Right hindlimb (tissue), 1 donor: ENCODE measurements around the gene CDC42SE1.
"Not testable (repeated sequence)": the region's sequence is repeated elsewhere in the genome, so short reads cannot be mapped to it uniquely, and the experiment has no call there.

ENCODE experiments used
- DNase-seq: peaks from one replicate; pipeline ENCODE4 v3.0.0-alpha.2; 2018

CDC42SE1 gene, protein sequence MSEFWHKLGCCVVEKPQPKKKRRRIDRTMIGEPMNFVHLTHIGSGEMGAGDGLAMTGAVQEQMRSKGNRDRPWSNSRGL

DNA sequence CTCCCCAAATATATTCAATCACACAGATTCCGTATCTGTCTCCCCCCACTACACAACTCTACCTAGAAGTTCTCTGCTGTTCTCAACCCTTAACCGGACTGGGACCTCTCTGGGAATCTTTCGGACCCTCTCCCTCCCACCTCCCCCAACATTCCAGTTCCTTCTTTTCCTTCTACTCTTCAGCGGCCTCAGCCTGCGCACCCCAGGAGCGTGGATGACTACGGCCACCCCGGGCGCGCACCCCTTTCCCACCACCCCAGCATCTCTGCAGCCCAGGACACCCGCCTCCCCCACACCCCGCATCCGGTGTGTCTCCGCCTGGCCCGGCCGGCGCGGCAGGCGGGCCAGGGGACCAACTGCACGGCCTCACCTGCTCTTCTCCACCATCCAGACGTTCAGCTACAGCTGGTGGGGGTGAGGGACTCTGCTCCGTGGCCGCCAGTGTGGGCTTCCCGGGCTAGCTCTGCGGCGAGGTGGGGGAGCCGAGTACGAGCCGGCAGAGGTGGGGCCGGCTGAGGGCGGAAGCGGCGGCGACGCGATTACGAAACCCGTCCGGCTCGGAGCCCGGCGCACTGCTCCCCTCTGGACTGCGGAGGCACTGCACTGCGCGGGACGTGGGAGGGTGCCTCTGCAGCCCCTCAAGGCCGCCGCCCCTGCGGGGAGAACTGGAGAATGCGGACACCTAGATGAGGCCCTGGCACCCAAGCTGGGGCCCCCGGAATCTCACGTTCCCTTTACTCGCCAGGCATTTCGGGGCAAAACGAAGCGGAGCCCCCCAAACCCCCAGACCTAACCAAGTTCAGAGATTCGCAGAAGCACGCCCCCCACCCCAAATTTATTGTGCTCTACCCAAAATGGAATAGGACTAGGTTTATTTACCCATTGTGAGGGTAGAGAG lies at the start of gene CDC42SE1:
Gene CDC42SE1 (minus strand): TSS at position 514 of the 898 bp plus-strand sequence. CDS start 3,892 bp downstream, outside the sequence.
- peak; percentile 92 for DNase-seq

DNA sequence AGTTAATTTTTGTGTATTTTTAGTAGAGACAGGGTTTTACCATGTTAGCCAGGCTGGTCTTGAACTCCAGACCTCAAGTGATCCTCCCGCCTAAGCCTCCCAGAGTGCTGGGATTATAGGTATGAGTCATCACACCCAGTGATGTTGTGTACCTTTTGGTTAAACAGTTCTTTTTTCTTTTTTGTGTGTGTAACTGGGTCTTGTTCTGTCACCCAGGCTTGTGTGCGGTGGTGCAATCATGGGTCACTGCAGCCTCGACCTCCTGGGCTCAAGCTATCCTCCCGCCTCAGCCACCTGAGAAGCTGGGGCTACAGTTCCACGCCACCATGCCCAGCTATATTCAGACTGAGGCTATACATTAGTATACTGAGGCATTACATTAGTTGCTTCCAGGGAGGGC lies 48.9 kb upstream of the CDC42SE1 start:
- no peak for DNase-seq

DNA sequence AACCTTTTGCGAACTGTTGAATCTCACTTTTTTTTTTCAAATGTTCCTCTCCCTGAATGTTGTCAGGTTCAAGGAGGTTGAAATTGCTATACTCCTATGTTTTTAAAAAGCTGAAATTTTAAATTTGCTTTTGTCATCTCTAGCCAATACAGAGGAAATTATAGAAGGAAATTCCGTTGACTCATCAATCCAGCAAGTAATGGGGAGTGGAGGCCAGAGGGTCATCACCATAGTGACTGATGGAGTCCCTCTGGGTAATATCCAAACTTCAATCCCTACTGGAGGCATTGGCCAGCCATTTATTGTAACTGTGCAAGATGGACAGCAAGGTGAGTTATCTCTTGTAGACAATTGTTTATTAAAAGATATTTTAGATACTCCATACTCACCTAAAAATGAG lies 47.5 kb upstream of the CDC42SE1 start:
- no peak for DNase-seq

DNA sequence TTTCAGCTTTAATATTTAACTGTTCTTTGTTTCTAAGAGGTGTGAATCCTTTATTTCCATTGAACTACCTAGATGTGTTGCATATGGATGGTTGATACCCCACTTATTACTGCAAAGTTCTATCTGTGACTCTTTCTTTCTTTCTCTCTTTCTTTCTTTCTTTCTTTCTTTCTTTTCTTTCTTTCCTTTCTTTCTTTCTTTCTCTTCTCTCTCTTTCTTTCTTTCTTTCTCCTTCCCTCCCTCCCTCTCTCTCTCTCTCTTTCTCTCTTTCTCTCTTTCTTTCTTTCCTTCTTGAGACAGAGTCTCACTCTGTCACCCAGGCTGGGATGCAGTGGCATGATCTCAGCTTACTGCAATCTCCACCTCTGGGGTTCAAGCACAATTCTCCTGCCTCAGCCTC lies 45.2 kb upstream of the CDC42SE1 start:
- no peak for DNase-seq

DNA sequence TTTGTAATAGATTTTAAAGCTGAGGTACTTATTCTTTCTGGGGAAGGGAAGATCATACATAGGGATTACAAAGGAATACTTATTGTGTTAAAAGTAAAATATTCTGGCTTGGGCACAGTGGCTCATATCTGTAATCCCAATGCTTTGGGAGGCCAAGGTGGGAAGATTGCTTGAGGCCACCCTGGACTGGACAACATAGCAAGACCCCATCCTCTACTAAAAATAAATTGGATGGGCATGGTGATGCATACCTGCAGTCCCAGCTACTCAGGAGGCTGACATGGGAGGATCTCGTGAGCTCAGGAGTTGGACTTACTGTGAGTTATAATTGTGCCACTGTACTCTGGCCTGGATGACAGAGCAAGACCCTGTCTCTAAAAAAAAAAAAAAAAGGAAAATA lies 38.7 kb upstream of the CDC42SE1 start:
- DNase-seq: no peak

DNA sequence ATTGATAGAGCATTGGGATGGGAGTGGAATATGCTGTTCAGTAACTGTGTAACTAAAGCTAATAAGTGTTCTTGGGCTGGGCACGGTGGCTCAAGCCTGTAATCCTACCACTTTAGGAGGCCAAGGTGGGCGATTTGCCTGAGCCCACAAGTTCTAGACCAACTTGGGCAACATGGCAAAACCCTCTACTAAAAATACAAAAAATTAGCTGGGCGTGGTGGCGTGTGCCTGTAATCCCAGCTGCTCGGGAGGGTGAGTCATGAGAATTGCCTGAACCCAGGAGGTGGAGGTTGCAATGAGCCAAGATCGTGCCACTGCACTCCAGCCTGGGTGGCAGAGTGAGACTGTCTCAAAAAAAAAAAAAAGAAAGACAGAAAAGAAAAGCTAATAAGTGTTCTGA lies 38.0 kb upstream of the CDC42SE1 start:
- DNase-seq: not testable (repeated sequence)

DNA sequence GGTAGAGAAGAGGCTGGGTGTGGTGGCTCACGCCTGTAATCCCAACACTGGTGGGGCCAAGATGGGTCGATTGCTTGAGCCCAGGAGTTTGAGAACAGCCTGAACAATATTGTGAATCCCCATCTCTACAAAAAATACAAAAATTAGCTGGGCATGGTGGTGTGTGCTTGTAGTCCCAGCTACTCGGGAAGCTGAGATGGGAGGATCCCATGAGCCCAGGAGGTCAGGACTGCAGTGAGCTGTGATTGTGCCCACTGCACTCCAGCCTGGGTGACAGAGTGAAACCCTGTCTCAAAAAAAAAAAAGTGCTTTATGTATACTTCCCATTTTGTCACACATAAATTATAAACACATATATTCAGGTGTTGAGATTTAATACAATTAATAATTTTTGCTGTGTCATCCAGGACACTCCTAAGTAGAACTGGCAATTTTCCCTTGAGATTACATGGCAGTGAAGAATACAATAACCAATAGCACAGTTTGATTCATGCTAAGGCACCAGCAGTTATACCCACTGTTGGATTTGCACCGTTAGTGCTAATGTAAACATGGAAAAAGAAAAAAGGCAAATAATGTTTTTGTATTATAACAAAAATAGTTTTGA lies 26.6 kb upstream of the CDC42SE1 start:
- no peak for DNase-seq

DNA sequence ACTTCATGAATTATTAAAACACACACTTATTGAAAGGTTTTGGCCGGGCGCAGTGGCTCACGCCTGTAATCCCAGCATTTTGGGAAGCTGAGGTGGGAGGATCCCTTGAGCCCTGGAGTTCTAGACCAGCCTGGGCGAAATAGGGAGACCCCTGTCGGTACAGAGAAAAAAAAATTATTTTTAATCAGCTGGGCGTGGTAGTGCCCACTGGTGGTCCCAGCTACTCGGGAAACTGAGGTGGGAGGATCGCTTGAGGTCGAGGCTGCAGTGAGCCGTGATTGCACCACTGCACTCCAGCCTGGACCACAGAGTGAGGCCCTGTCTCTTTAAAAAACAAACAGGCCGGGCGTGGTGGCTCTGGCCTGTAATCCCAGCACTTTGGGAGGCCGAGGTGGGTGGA lies 12.8 kb upstream of the CDC42SE1 start:
- DNase-seq: no peak

DNA sequence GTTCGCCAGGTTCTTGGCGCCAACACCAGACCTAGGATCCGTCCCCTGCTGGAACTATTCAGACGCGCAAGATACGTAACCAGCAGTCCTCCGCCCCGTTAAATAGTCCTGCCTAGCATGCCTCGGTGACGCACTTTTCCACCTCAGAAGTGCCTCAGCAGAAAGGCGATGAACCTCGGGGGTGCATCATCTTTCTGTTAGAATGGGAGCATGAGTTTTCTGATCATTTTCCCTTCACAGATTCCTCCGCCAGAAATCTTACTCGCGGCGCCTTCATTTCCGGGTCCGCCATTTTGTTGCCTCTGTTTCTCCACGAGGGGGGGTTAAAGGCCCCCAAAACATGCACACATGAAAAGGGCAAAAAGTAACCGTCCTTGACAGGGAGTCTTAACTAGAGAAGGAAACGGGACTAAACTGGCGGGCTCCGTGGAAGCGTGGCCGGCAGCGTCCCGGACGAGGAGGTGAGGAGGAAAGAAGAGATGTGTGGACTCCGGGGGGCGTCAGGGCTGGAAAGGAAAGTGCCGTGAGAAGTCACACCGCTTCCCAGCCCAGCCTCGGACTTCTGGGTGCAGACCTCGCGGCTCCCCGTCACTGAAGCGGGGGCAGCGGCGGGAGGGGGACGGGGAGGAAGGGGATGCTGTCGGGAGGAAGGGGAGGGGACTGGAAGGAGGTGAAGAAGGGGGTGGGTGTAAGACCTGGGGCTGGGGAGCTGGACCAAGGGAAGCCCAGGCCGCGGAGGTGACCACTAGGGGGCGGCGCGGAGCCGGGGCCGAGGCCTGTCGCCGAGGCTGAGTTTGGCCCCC lies 11.3 kb upstream of the CDC42SE1 start, which contains the start of gene GABPB2:
Gene GABPB2 (plus strand): TSS at position 288 of the 803 bp plus-strand sequence. CDS start 17,429 bp downstream, outside the sequence.
- peak; percentile 96 for DNase-seq

DNA sequence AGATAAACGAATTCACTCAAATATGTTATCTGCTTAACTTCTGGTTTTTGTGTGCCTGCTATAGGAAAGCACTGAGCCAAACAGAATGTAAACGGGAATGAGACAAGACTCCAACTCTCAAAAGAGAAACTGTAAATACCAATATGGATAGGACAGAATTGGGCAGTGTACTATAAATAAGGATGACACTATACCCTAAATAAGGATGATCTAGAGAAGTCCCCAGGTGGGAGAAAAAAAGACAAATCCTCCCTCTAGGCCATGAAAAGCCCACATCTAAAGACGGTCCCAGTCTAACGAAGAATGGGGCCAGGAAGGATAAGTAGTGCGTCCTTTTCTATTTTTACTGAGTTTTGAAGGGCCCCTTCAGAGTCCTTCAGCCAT lies 9.7 kb upstream of the CDC42SE1 start:
- DNase-seq: no peak

DNA sequence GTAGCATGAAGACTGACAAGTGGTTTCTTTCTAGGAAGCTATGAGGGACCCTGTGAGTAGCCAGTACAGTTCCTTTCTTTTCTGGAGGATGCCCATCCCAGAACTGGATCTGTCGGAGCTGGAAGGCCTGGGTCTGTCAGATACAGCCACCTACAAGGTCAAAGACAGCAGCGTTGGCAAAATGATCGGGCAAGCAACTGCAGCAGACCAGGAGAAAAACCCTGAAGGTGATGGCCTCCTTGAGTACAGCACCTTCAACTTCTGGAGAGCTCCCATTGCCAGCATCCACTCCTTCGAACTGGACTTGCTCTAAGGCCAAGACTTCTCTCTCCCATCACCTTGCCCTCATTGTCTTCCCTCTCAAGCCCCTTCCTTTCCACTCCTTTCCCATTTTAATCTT lies 7.8 kb upstream of the CDC42SE1 start:
- DNase-seq: no peak

DNA sequence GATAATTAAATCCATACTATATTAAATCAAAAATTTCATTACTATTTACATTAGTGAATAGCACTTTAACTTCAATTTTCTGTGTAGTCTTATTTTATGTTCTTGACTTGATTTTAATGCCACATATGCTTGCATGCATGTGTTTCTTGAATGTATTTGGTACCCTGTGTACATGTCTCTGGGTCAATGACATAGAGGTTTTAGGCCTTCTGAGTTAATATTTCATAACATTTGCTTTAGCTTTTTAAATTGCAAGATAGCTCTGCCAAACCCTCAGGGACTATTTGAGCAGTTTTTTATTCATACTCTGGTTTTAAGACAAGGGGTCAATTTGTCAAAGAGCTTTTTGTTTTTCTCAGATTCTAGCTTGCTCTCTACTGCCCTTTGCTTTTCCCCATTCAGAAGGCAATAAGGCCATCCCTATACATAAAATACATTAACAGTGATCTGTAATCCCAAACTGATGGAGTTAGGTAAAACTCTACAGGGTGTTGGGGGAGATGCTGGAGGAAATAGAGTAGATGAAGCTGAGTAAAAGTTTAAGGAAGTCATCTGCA lies 5.7 kb upstream of the CDC42SE1 start:
- no peak for DNase-seq

DNA sequence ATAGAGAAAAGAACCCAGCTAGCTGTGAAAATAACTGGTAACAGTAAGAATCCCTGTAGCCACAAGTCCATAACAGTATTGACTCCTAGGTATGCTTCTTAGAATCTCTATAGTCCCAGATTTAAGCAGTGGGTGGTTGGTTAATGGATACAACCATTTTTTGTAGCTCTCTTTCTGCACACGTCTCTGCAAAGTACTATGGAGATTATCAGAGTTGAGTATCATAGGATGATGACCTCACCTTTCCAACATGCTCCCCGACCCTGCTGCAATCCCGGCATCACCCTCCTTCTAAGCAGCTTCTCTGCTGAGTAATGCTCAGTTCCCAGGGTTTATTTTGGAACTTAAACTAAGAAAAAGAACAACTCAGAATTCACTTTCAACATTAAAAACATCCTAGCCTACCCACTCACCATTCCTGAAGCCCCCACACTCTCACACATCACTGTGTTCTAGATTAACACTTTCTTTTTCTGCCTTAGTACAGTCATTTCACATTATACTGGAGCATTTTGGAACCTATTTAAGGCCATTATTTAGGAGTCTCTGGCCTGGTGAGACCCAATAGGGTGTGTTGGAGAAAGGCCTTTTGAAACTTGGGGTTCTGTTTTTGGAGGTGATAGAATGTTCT lies 3.4 kb upstream of the CDC42SE1 start:
- no peak for DNase-seq

DNA sequence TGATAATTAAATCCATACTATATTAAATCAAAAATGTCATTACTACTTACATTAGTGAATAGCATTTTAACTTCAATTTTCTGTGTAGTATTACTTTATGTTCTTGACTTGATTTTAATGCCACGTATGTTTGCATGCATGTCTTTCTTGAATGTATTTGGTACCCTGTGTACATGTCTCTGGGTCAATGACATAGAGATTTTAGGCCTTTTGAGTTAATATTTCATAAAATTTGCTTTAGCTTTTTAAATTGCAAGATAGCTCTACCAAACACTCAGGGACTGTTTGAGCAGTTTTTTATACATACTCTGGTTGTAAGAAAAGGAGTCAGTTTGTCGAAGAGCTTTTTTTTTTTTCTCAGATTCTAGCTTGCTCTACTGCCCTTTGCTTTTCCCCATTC lies 2.3 kb upstream of the CDC42SE1 start:
- no peak for DNase-seq

DNA sequence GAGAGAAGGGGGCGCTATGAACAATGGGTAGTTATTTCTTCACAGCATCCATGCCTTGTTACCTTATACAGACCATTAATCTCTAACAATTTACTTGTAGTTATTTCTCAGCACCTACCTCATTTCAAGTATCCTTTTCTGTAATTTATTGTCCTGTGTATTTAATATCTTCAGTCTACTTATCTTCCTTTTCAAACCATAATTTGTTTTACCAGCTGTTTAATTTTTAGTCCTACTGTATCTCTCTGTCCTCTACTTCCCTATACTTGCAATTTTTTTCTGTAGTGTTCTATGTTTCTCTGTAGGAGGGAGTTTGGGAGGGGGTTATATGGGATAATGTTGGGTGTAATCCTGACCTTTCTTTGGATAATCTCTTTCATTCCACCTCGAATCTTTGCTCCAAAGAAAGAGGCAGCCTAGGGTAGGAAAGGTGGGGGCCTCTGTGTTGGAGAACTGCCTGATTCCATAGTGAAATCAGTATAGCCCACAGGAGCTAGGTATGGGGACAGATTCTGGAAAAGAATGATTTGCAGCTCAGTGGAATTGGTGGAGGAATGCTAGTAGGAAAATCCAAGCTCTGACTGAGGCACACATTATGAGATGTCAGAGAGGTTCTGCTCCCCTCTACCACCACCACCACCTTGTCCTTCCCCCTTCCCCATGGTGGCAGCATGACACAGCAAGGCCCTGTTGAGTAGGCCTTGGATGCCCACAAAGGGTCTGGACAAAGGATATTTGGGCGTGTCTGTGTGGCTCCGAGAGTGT lies 1.4 kb upstream of the CDC42SE1 start:
- peak; percentile 33 for DNase-seq

DNA sequence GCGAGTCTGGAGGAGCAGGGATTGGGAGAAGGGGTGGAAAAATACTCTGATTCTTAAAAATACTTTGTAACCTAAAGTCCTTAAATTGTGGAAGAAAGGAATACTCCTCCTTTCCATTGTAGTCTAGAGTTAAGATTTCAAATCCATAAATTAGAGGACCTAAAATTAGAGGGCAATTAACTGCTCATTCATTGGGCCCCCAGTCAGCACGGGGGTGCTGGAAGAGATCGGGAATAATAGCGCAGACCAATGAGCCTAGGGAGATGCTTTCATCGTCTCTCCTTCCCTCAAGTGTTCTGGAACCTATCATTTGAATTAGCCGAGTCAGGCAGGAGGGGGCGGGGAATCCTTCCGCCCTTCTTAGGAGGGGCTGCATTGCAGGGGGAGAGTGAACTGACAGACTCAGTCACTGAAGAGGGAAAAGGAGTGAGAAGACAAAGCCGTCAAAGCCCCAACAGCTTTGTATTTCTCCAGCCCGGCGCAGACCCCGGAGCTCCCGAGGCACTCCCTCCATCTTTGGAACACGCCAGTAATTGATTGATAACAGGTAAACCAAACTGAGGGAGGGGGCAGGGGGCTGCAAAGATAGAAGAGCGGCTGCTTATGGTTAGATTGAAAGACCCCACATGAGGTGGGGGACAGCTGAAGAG lies 710 bp upstream of the CDC42SE1 start, which contains the start of gene MLLT11:
Gene MLLT11 (plus strand): TSS at position 391 of the 650 bp plus-strand sequence. CDS start 6,828 bp downstream, outside the sequence.
- peak; percentile 88 for DNase-seq

DNA sequence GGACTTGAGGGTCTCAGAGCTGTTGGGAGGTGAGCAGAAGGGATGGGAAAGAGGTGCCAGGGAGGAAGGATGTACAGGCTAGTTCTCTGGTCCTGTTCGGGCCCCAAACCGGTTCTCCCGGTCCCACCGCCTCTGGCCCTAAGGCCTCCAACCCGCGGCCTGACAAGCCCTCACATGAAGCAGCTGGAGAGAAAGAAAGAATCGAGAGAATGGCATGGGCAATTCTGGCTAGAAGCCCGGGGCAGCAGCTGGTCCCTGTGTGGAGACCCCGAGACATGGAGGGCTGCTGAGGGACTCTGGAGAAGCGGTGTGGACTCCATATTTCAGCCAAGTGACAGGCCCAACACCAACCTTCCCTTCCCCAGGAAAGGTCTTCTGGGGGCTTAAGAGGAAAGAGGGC lies 730 bp downstream of the CDC42SE1 start:
- DNase-seq: peak; percentile 79

DNA sequence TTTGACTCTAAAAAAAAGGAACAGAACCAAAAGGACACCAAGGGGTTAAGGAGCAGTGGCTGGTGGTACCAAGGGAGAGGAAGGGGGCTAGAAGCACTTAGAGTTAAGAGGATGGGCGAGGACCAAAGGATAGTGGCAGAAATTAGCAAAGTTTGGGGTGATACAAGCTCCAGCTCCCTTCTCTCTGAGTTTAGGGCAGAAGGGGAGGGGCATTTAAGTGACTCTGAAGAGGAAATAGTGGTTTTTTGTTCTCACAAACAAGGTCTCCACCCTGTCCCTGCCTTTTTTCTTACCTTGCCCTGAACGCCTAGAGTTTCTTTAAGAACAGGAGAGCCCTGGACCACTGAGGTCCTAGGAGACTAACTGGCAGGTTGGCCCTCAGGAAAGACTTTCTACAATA lies 3.3 kb downstream of the CDC42SE1 start:
- no peak for DNase-seq

DNA sequence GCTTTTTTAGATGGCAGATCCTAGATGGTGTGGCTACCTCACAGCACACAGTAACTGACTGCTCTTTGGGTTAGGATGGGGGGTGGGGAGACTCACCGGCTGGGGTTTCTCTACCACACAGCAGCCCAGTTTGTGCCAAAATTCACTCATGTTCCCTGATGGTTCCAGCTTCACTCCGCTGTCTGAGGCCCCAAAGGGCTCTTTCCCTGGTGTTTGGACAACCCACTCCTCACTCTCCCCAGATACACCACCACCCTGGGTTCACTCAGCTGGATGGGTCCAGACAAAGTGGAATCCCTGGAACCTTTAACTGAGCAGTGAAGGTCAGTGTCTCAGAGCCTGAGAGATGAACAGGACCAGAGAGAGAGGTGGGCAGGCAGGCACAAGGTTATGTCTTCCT lies 3.8 kb downstream of the CDC42SE1 start:
- DNase-seq: no peak

DNA sequence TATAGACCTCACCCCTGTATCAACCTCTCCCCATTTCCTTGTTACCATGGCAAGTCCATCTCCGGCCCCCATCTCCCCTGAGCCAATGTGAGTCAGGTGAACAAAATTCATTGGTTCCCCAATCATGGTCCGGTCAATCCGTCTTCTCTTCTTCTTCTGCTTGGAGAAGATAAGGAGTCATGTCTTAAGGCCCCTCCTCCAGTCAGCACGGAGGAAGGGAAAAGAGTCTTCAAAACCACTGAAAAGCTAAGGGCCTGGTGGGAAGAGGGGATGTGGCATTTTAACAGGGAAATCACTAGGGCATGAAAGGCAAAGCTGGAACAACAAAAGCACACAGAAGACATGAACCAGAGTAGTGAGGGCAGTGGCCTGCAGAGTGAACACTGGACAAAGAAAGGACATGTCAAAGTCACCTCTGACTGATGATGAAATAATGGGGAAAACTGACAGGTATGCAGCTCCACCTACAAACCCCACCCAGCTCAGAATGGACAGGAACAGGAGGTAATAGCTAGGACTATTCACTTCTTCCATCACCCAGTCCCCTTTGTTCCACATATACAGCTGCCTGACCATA lies 4.4 kb downstream of the CDC42SE1 start:
- no peak for DNase-seq
